ENCODE measurements around the gene TPTE. TPM values are rescaled to one million over a fixed set of nuclear protein-coding genes. Genes with fewer than 3 reads are reported as not detected.
"Not testable (repeated sequence)": the region's sequence is repeated elsewhere in the genome, so short reads cannot be mapped to it uniquely, and the experiment has no call there.

Gene TPTE
- total and polyA plus RNA-seq, 2 experiments from 2014 or later: not detected

GRCh38 chr21:10631316-10631715 lies 109.9 kb downstream of the TPTE start:
- H3K4me3 ChIP-seq; H3K9me3 Mint-ChIP-seq; H3K9me2 ChIP-seq (ENCODE audit: insufficient read depth); H4K20me1 ChIP-seq (replicated peaks; ENCODE audit: insufficient read depth); H3K4me3 Mint-ChIP-seq; H3K4me1 ChIP-seq (ENCODE audit: insufficient read depth); H3K4me2 ChIP-seq; H3K4me1 Mint-ChIP-seq; H3K36me3 ChIP-seq (ENCODE audit: insufficient read depth); H2AFZ ChIP-seq; H3F3A ChIP-seq (replicated peaks; ENCODE audit: low read depth); H3K27ac ChIP-seq (ENCODE audit: low read depth); DNase-seq (ENCODE audit: low spot score); ATAC-seq; H3K27me3 Mint-ChIP-seq (ENCODE audit: insufficient read depth, low read depth, poor library complexity); H3K27me3 ChIP-seq (ENCODE audit: insufficient read depth); H3K27ac Mint-ChIP-seq; H3K79me2 ChIP-seq (replicated peaks; ENCODE audit: insufficient read depth); H3K36me3 Mint-ChIP-seq (ENCODE audit: low read depth): not testable (repeated sequence)

GRCh38 chr21:10638144-10638543 lies 116.8 kb downstream of the TPTE start:
- H3K4me1 ChIP-seq (ENCODE audit: insufficient read depth); H3K4me3 ChIP-seq; H3K9me3 Mint-ChIP-seq; H3K4me2 ChIP-seq; H3K36me3 Mint-ChIP-seq (ENCODE audit: low read depth); ATAC-seq; H3K27me3 Mint-ChIP-seq (ENCODE audit: insufficient read depth, low read depth, poor library complexity); H3K4me3 Mint-ChIP-seq; H3K27ac ChIP-seq (ENCODE audit: low read depth); H3K9me2 ChIP-seq (ENCODE audit: insufficient read depth); H4K20me1 ChIP-seq (replicated peaks; ENCODE audit: insufficient read depth); DNase-seq (ENCODE audit: low spot score); H3F3A ChIP-seq (replicated peaks; ENCODE audit: low read depth); H3K27ac Mint-ChIP-seq; H2AFZ ChIP-seq; H3K27me3 ChIP-seq (ENCODE audit: insufficient read depth); H3K79me2 ChIP-seq (replicated peaks; ENCODE audit: insufficient read depth); H3K4me1 Mint-ChIP-seq: not testable (repeated sequence)
- H3K36me3 ChIP-seq (ENCODE audit: insufficient read depth): peaks cover 25% of the 10 kb centered on the region

GRCh38 chr21:10639123-10639522 lies 117.7 kb downstream of the TPTE start:
- no peak overlapping the region for H3K4me2 ChIP-seq
- no peaks in the 10 kb centered on the region for H3K4me1 ChIP-seq (ENCODE audit: insufficient read depth)
- Mint-ChIP-seq H3K27ac (no peak overlapping the region), H3K36me3 (ENCODE audit: low read depth) (peaks cover 7% of the 10 kb centered on the region; the same call in 1 of the 3 replicates), H3K9me3 (no peaks in the 10 kb centered on the region), H3K27me3 (ENCODE audit: insufficient read depth, low read depth, poor library complexity) (peaks cover 1% of the 10 kb centered on the region), H3K4me3 (no peak overlapping the region), H3K4me1 (no peaks in the 10 kb centered on the region)
- H3K27ac ChIP-seq (ENCODE audit: low read depth): no peak overlapping the region
- no peaks in the 10 kb centered on the region for H3K9me2 ChIP-seq (ENCODE audit: insufficient read depth)
- no peak overlapping the region for H2AFZ ChIP-seq
- ATAC-seq (no peak), DNase-seq (ENCODE audit: low spot score) (no peak)
- H3K79me2 ChIP-seq (replicated peaks; ENCODE audit: insufficient read depth): no peaks in the 10 kb centered on the region
- H4K20me1 ChIP-seq (replicated peaks; ENCODE audit: insufficient read depth): no peaks in the 10 kb centered on the region
- peaks cover 22% of the 10 kb centered on the region for H3K36me3 ChIP-seq (ENCODE audit: insufficient read depth)
- no peaks in the 10 kb centered on the region for H3F3A ChIP-seq (replicated peaks; ENCODE audit: low read depth)
- H3K27me3 ChIP-seq (ENCODE audit: insufficient read depth): 0 out of 2 replicates have a peak, but pooled peaks cover 5% of the 10 kb centered on the region
- 0 out of 2 replicates have a peak overlapping the region, but pooled peaks have one; percentile 0 for H3K4me3 ChIP-seq
- TF ChIP-seq JUNB (IDR thresholded peaks at IDR 0.05; ENCODE audit: unreplicated experiment) (no peak), CREB1 (CRISPR knock-in tag; IDR thresholded peaks at IDR 0.05; ENCODE audit: low read depth) (no peak), REST (IDR thresholded peaks at IDR 0.05; ENCODE audit: unreplicated experiment) (no peak), ZNF462 (CRISPR knock-in tag; IDR thresholded peaks at IDR 0.05) (no peak), ZNF331 (CRISPR knock-in tag; IDR thresholded peaks at IDR 0.05; ENCODE audit: low read depth) (no peak), NANOG (IDR thresholded peaks at IDR 0.05; ENCODE audit: borderline replicate concordance) (no peak), ZNF114 (CRISPR knock-in tag; IDR thresholded peaks at IDR 0.05) (no peak), EZH2 (IDR thresholded peaks at IDR 0.05; ENCODE audit: low read depth, unreplicated experiment) (no peak), STAT1 (IDR thresholded peaks at IDR 0.05; ENCODE audit: unreplicated experiment) (no peak)
